ENCODE measurements around the gene RFWD3. TPM values are rescaled to one million over a fixed set of nuclear protein-coding genes. Genes with fewer than 3 reads are reported as not detected.

The RFWD3 gene
- total RNA-seq, 2 donors from 2014 or later, result 94.1 to 127 TPM

- ATAC-seq (peak in 1 of 2 donors; percentile 25), DNase-seq (ENCODE audit: low spot score in 2 of 2) (no peak)
- Mint-ChIP-seq H3K36me3 (no peaks in the 10 kb centered on the region), H3K9me3 (no peaks in the 10 kb centered on the region), H3K27ac (peak overlapping the region in 1 of 2 donors; percentile 62)
Measured at GRCh38 chr16:74578433-74578832, 88.2 kb downstream of the RFWD3 start.

DNA sequence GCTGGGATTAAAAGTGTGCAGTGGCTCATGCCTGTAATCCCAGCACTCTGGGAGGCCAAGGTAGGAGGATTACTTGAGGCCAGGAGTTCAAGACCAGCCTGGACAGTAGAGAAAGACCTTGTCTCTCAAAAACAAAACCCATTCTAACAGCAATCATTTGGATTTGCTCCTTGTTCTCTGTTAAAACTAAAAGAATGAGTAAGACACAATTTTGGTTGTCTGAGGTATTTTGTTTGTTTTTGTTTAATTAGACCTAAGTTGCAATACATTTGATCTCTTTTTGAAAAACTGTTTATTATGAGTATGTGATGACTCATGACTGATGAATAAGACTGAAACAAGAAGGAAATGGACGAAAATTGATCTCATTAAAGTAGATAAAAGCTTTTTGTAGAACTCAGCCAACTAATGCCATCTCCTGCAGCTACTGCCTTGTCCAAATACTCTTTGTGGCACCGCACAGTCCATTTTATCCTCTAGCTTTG lies 88.8 kb downstream of the RFWD3 start:
- H3K27ac Mint-ChIP-seq, result peak overlapping the region; percentile 55 to 57
- no peaks in the 10 kb centered on the region for H3K9me3 Mint-ChIP-seq
- ATAC-seq (peak; percentile 61 to 89), DNase-seq (ENCODE audit: low spot score in 2 of 2) (no peak)
- no peaks in the 10 kb centered on the region for H3K36me3 Mint-ChIP-seq

DNA sequence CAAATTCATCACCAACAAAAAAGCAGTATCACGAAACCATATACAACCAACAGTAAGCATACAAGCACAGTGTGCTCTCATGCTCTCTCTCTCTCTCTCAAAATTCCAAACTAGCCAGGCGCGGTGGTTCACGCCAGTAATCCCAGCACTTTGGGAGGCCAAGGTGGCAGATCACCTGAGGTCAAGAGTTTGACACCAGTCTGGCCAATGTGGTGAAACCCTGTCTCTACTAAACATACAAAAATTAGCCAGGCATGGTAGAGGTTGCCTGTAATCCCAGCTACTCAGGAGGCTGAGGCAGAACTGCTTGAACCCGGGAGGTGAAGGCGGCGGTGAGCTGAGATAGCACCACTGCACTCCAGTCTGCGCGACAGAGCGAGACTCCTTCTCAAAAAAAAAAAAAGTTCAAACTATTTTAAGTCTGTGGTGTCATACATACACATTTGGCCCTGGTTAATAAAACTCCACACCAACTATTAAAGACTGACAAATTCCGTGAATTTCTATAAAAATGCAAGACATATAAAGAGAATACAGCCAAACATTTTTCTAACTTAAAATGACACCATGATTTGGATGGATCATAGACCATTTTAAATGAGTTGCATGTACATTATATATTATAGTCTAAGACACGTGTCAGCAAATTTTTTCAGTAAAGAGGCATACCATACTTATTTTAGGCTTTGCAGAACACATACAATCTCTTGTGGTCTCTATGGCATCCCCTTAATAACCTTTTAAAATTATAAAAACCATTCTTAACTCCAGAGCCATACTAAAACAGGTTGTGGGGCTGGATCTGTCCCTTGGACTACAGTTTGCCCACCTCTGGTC lies 90.7 kb downstream of the RFWD3 start:
- DNase-seq (ENCODE audit: low spot score in 2 of 2), result no peak
- Mint-ChIP-seq H3K36me3 (no peaks in the 10 kb centered on the region), H3K27ac (peak overlapping the region in 1 of 2 donors; percentile 35), H3K9me3 (no peaks in the 10 kb centered on the region)
- no peak for ATAC-seq

DNA sequence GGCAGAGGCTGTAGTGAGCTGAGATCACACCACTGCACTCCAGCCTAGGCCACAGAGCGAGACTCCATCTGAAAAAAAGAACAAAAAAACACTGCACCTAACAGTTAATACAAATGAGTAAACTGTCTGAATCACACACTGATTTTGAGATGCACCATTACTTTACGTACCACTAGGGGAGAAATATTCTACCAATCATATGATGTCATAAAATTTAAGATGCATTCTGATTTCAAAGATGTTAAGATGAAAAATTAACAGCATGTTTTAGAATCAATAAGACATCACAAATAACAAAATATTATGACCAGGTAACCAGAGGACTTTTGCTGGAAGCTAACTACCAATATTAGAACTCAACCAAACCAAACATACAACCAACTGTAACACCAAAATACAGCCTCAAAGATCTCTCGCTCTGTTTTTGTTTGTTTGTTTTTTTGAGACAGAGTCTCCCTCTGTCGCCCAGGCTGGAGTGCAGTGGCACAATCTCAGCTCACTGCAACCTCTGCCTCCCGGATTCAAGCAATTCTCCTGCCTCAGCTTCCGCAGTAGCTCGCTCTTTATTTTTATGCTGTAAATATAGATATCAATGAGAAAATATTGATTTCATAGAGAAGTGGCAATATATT lies 91.4 kb downstream of the RFWD3 start:
- no peaks in the 10 kb centered on the region for H3K36me3 Mint-ChIP-seq
- ATAC-seq (no peak), DNase-seq (ENCODE audit: low spot score in 2 of 2) (no peak)
- H3K27ac Mint-ChIP-seq, result peak overlapping the region in 1 of 2 donors; percentile 35
- H3K9me3 Mint-ChIP-seq, result no peaks in the 10 kb centered on the region

- DNase-seq (ENCODE audit: low spot score in 2 of 2), result no peak
- no peak for ATAC-seq
- no peaks in the 10 kb centered on the region for H3K36me3 Mint-ChIP-seq
- no peaks in the 10 kb centered on the region for H3K9me3 Mint-ChIP-seq
- peak overlapping the region in 1 of 2 donors; percentile 44 for H3K27ac Mint-ChIP-seq
Measured at GRCh38 chr16:74574146-74574545, 92.5 kb downstream of the RFWD3 start.

- DNase-seq (ENCODE audit: low spot score in 2 of 2) (no peak), ATAC-seq (no peak)
- Mint-ChIP-seq H3K9me3 (no peaks in the 10 kb centered on the region), H3K36me3 (no peaks in the 10 kb centered on the region), H3K27ac (peak overlapping the region in 1 of 2 donors; percentile 3)
Measured at GRCh38 chr16:74573622-74574021, 93.1 kb downstream of the RFWD3 start.

Other genes with a start within 250 kb of the RFWD3 start
- under 1 TPM in 1 of 2 donors, not detected in 1; 0.49 TPM for gene CLEC18B, start 245.4 kb downstream of the RFWD3 start, total RNA-seq
- gene GLG1, start 59.8 kb downstream of the RFWD3 start, total RNA-seq, result 10 to 100 TPM; 73.0 to 80.4 TPM
- gene MLKL, start 34.0 kb upstream of the RFWD3 start, total RNA-seq, result 10 to 100 TPM; 16.5 to 27.5 TPM
- gene FA2H, start 107.9 kb upstream of the RFWD3 start, total RNA-seq, result not detected